Activated naive CD8-positive, alpha-beta T cell treated with anti-CD3 and anti-CD28 coated beads, Interleukin-2, amount 10 ng/mL, durations not matched to agents 7 days and 5 days (primary cell): ENCODE results near the gene HMG20A. TPM values are rescaled to one million over a fixed set of nuclear protein-coding genes. Genes with fewer than 3 reads are reported as not detected.
A peak's percentile ranks its signal among the peaks of the same experiment; 100 is the strongest.

Source experiments
- ATAC-seq: fragments of 150-1000 bp; cut with Tn5 transposase; one replicate; pipeline ENCODE4 v1.10.0; 2021; ENCODE audit warnings: low read depth, moderate library complexity
- POLR2A ChIA-PET: fragments of 350-600 bp; sonication (Branson Sonifier 250); formaldehyde crosslinking; loops from one replicate; lab custom pipeline; 2021; ENCODE audit warnings: antibody characterized with exemption; lab: Charles Lee
- DNase-seq: peaks from one replicate; pipeline ENCODE4 v3.0.0; 2021
- H3K27ac Mint-ChIP-seq: one replicate; pipeline ENCODE4 v1.8.0; 2022; ENCODE audit warnings: mild to moderate bottlenecking, mixed read lengths
- H3K27me3 Mint-ChIP-seq: one replicate; pipeline ENCODE4 v1.8.0; 2022; ENCODE audit warnings: mild to moderate bottlenecking, moderate library complexity, mixed read lengths
- H3K36me3 Mint-ChIP-seq: one replicate; pipeline ENCODE4 v1.8.0; 2021; ENCODE audit warnings: mild to moderate bottlenecking, mixed read lengths
- H3K4me1 Mint-ChIP-seq: one replicate; pipeline ENCODE4 v1.8.0; 2021; ENCODE audit warnings: mixed read lengths
- H3K4me3 Mint-ChIP-seq: one replicate; pipeline ENCODE4 v1.8.0; 2022; ENCODE audit warnings: mild to moderate bottlenecking, moderate library complexity, mixed read lengths
- H3K9me3 Mint-ChIP-seq: one replicate; pipeline ENCODE4 v1.8.0; 2021; ENCODE audit warnings: mixed read lengths
- total RNA-seq, 2 experiments: library from RNA; stranded (reverse); gene quantifications; one replicate each; pipeline ENCODE4 v1.2.3, GENCODE V29; 2021

HMG20A gene
- total RNA-seq, 2 experiments from 2014 or later: 62.4 to 65.0 TPM

DNA sequence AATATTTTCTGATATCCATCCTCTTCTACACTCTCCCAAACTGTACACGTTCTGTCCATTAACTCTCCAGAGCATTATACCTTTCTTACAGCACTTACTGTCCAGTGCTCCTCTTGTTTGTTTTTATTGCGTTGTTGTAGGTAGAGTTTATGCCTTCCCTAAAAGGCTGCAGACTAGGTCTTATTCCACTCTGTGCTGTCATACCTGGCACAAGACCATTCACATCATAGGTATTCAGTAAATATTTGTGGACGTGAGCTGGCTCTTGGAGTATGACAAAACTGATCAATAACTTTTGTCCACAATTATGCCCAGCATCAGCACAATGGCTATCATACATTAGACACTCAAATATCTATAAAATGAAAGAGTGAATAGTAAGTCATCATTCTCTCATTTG, 4.4 kb downstream of the HMG20A start:
- Mint-ChIP-seq H3K36me3 (peaks cover 5% of the 10 kb centered on the region), H3K27ac (peak overlapping the region; percentile 4), H3K4me1 (peaks cover 42% of the 10 kb centered on the region), H3K27me3 (no peaks in the 10 kb centered on the region), H3K4me3 (no peak overlapping the region), H3K9me3 (no peaks in the 10 kb centered on the region)
- no peak for DNase-seq
- ATAC-seq: no peak
- POLR2A ChIA-PET: no interaction called here

- Mint-ChIP-seq H3K4me1 (peaks cover 45% of the 10 kb centered on the region), H3K36me3 (peaks cover 5% of the 10 kb centered on the region), H3K27me3 (no peaks in the 10 kb centered on the region), H3K27ac (peak overlapping the region; percentile 8), H3K9me3 (no peaks in the 10 kb centered on the region), H3K4me3 (peak overlapping the region; percentile 38)
- ATAC-seq (no peak), DNase-seq (no peak)
- POLR2A ChIA-PET: no interaction called here
Observed at GRCh38 chr15:77426377-77426776, 5.7 kb downstream of the HMG20A start.

DNA sequence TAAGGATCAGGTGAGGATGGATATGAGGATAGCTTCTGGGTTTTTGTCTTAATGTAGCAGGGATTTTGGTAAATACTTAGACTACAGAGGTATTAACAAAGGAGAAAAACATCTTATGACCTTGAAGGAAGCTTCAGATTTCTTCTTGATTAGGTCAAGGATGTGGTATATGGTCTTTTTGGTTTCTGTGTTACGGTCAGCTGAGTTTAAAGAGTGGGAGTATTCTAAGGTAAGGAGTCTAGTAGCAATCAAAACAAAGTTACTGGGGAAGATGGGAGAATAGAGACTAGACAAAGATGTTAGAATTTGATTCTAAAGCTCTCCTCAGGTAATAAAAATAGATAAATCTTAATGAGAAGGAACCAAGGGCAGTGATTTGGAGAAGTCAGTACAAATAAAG, 6.2 kb downstream of the HMG20A start:
- H3K27ac Mint-ChIP-seq: peak overlapping the region; percentile 8
- POLR2A ChIA-PET: no interaction called here
- ATAC-seq: peak; percentile 47
- DNase-seq: no peak
- peaks cover 5% of the 10 kb centered on the region for H3K36me3 Mint-ChIP-seq
- H3K4me1 Mint-ChIP-seq: peaks cover 42% of the 10 kb centered on the region
- no peaks in the 10 kb centered on the region for H3K9me3 Mint-ChIP-seq
- no peaks in the 10 kb centered on the region for H3K27me3 Mint-ChIP-seq
- peak overlapping the region; percentile 38 for H3K4me3 Mint-ChIP-seq

DNA sequence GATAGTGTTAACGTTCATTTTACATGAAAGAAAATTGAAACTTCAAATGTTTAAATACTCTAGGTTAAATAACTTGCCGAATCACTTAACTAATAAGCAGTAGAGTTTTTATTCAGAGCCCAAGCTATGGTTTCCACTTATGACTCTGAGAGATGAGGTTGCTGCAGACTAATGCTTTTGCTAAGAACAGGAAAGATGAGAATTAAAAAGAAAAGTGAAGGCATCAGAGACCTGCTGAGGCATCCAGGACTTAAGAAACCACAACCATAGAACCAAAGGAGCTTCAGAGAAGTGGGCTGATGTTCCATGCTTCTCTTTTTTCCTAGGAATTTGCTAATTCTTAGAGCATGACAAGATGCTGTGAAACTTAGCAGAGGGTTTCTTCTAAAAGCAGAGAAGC, 9.5 kb downstream of the HMG20A start:
- POLR2A ChIA-PET: interaction anchor here (2.1 kb wide), 1 partner anchor 11 kb away, joined by 4 read pairs; the partner anchor contains the start of gene PEAK1
- DNase-seq (no peak), ATAC-seq (peak; percentile 39)
- Mint-ChIP-seq H3K4me1 (peaks cover 27% of the 10 kb centered on the region), H3K4me3 (no peak overlapping the region), H3K27me3 (no peaks in the 10 kb centered on the region), H3K27ac (no peak overlapping the region), H3K9me3 (no peaks in the 10 kb centered on the region), H3K36me3 (no peaks in the 10 kb centered on the region)

DNA sequence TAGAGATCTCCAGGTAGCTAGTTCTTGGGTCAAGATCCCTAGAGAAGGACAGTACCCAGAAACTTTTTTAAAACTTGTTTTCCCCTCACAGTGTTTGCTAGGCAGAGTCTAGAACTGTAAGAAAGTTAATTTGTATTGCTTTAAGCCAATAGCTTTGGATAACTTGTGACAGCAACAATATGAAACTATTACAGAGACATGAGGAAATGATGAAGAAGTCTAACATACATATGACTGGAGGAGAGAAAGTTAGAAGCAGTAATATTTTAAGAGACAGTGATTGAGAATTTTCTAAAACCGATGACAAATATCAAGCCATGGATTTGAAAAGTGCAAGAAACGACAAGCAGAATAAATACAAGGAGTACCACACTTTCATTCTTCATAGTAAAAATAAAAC, 10.0 kb downstream of the HMG20A start:
- ATAC-seq: no peak

DNA sequence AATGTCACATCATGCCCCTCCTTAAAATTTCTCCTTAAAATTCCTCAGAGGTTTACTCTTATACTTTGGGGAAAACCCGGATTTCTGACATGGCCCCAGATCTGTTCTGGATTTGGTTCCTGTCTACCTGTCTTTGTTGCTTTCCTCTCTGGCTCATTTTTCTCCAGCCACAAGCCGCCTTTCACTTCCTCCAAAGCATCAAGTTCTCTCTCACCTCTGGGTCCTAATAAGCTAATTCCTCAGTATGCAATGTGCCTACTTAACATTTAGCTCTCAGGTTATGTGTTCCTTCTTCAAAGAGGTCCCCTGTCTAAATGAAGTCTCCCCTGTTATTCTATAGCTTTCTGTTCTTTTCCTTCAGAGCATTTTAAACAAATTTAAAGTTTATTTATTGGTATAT, 16.1 kb downstream of the HMG20A start:
- peaks cover 9% of the 10 kb centered on the region for H3K4me1 Mint-ChIP-seq
- H3K27me3 Mint-ChIP-seq: no peaks in the 10 kb centered on the region
- no peaks in the 10 kb centered on the region for H3K9me3 Mint-ChIP-seq
- POLR2A ChIA-PET: interaction anchor here (1.1 to 1.5 kb wide), 2 partner anchors 16 to 21 kb away, joined by 3 to 8 read pairs; partner anchors contain the start of gene HMG20A
- no peak overlapping the region for H3K4me3 Mint-ChIP-seq
- DNase-seq (no peak), ATAC-seq (no peak)
- peaks cover 10% of the 10 kb centered on the region for H3K36me3 Mint-ChIP-seq
- no peak overlapping the region for H3K27ac Mint-ChIP-seq

More for the DNA sequence above, 10.0 kb downstream of the HMG20A start:
- POLR2A ChIA-PET: interaction anchor here (0.7 to 2.1 kb wide), 2 partner anchors 9 to 11 kb away, joined by 3 to 4 read pairs; partner anchors contain the start of gene PEAK1
- DNase-seq: no peak
- H3K27me3 Mint-ChIP-seq: no peaks in the 10 kb centered on the region
- no peak overlapping the region for H3K27ac Mint-ChIP-seq
- no peaks in the 10 kb centered on the region for H3K9me3 Mint-ChIP-seq
- peaks cover under 1% of the 10 kb centered on the region for H3K36me3 Mint-ChIP-seq
- H3K4me3 Mint-ChIP-seq: no peak overlapping the region
- H3K4me1 Mint-ChIP-seq: peaks cover 25% of the 10 kb centered on the region

GRCh38 chr15:77437264-77437663, 16.6 kb downstream of the HMG20A start:
- H3K27ac Mint-ChIP-seq: no peak overlapping the region
- peaks cover 10% of the 10 kb centered on the region for H3K36me3 Mint-ChIP-seq
- H3K4me1 Mint-ChIP-seq: peaks cover 9% of the 10 kb centered on the region
- H3K4me3 Mint-ChIP-seq: no peak overlapping the region
- H3K9me3 Mint-ChIP-seq: no peaks in the 10 kb centered on the region
- ATAC-seq (no peak), DNase-seq (no peak)
- no peaks in the 10 kb centered on the region for H3K27me3 Mint-ChIP-seq
- POLR2A ChIA-PET: interaction anchor here (1.5 kb wide), 1 partner anchor 16 kb away, joined by 8 read pairs; the partner anchor contains the start of gene HMG20A

DNA sequence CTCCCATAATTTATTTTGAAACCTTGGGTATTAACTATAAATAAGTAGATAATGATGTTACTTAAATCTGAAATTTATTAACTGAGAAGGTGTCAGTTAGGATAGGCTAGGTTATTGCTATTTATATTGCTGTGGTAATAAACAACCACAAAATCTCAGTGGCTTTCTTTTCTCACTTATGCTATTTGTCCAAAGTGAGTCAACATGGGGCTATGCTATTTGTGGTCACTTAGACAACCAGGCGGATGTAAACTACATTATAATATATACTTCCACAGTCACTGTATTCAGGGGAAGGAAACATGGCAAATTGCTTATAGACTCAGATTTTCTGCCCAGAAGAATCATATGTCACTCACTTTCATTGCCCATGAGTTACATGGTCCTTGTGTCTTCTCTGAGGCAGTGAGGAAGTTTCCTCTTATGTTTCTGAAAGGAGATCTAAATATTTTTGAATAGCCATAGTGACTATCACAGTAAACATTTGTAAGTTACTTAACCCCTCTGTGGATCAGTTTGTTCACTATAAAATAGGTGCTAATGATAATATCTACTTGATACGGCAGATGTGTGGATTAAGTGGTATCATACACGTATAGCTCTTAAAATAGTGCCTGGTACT, 19.8 kb downstream of the HMG20A start:
- Mint-ChIP-seq H3K4me1 (peaks cover 10% of the 10 kb centered on the region), H3K9me3 (no peaks in the 10 kb centered on the region), H3K4me3 (no peak overlapping the region), H3K36me3 (peaks cover 10% of the 10 kb centered on the region), H3K27me3 (no peaks in the 10 kb centered on the region), H3K27ac (no peak overlapping the region)
- POLR2A ChIA-PET: no interaction called here
- no peak for ATAC-seq
- no peak for DNase-seq

GRCh38 chr15:77446840-77447390, 26.2 kb downstream of the HMG20A start:
- no peak for ATAC-seq
- peaks cover 21% of the 10 kb centered on the region for H3K36me3 Mint-ChIP-seq
- no peak for DNase-seq
- H3K27ac Mint-ChIP-seq: no peak overlapping the region
- no peak overlapping the region for H3K4me3 Mint-ChIP-seq
- H3K4me1 Mint-ChIP-seq: peaks cover 5% of the 10 kb centered on the region
- no peaks in the 10 kb centered on the region for H3K9me3 Mint-ChIP-seq
- no peaks in the 10 kb centered on the region for H3K27me3 Mint-ChIP-seq
- POLR2A ChIA-PET: interaction anchor here (0.6 kb wide), 1 partner anchor 180 kb away, joined by 3 read pairs; no protein-coding TSS in a partner anchor

DNA sequence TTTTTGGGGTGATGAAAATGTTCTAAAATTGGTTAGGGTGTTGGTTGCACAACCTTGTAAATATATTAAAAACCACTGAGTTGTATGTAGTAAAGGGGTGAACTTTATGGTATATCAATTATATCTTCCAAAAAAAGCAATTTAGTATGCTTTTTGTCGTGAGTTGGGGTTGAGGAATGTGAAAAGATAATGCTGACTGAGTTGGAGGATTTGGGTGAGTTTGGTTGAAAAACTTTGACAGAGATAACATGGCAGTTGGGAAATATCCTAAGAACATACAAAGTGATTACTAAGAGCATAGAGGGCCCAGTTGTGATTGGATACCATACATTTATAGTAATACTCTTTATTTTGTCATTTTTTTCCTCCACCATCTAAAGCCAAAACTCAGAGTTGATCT, 33.6 kb downstream of the HMG20A start:
- Mint-ChIP-seq H3K27ac (no peak overlapping the region), H3K9me3 (no peaks in the 10 kb centered on the region), H3K27me3 (no peaks in the 10 kb centered on the region), H3K4me3 (no peak overlapping the region), H3K4me1 (peaks cover 14% of the 10 kb centered on the region), H3K36me3 (peaks cover 18% of the 10 kb centered on the region)
- POLR2A ChIA-PET: no interaction called here
- no peak for DNase-seq
- no peak for ATAC-seq

DNA sequence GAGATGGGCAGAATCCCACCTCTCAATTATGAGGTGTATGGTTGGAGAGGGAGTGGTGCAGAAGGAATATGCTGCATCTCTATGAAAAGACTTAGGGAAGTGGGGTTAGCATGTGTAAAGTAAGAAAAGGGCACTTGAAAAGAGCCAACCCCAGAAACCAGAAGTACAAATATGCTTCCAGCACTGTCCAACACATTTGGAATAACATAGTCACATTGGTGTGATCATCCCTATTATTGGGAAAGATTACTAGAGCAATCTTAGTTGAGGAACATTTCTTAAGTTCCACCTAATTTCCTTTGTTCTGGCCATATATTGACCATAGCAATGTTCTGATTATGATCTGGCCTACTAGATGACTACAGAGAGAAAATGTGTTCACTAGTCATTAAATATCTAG, 34.3 kb downstream of the HMG20A start:
- peaks cover 17% of the 10 kb centered on the region for H3K36me3 Mint-ChIP-seq
- no peaks in the 10 kb centered on the region for H3K27me3 Mint-ChIP-seq
- POLR2A ChIA-PET: no interaction called here

DNA sequence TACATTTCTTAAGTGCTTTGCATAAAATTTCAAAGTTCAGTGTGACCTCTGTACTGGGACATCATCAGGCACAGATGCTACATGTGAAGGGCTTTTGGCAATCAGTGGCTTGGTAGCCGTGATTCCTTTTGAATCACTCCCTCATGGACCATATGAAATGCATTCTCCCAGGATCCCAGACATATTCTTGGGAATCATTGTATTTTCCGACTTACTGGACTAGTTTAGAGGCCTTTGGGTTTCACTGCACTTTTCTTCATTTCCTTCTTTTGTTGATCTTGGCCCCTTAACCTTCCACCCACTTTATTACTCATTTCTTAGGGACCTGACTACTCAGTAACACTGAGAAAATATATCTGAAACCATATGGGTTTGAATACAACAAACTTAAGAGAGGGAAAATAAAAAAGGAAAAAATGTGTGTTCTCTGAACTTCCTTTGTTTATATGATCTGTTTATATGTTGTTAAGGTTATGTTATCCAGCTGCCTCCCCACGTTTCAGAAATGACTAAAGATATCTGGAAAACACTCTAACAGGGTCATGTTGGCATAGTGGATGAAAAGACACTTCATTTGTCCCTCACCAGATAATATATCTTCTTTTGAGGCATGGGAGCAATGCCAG, 35.1 kb downstream of the HMG20A start:
- no peak for DNase-seq
- Mint-ChIP-seq H3K27ac (no peak overlapping the region), H3K36me3 (peaks cover 24% of the 10 kb centered on the region), H3K4me1 (peaks cover 14% of the 10 kb centered on the region), H3K9me3 (no peaks in the 10 kb centered on the region), H3K4me3 (no peak overlapping the region), H3K27me3 (no peaks in the 10 kb centered on the region)
- POLR2A ChIA-PET: no interaction called here
- ATAC-seq: no peak

More for the DNA sequence above, 34.3 kb downstream of the HMG20A start:
- Mint-ChIP-seq H3K4me3 (no peak overlapping the region), H3K27ac (no peak overlapping the region), H3K4me1 (peaks cover 14% of the 10 kb centered on the region), H3K9me3 (no peaks in the 10 kb centered on the region)
- no peak for ATAC-seq
- no peak for DNase-seq

GRCh38 chr15:77456746-77457145, 36.1 kb downstream of the HMG20A start:
- H3K27me3 Mint-ChIP-seq: no peaks in the 10 kb centered on the region
- no peak overlapping the region for H3K4me3 Mint-ChIP-seq
- DNase-seq (no peak), ATAC-seq (no peak)
- H3K27ac Mint-ChIP-seq: no peak overlapping the region
- POLR2A ChIA-PET: no interaction called here
- peaks cover 14% of the 10 kb centered on the region for H3K4me1 Mint-ChIP-seq
- peaks cover 25% of the 10 kb centered on the region for H3K36me3 Mint-ChIP-seq
- no peaks in the 10 kb centered on the region for H3K9me3 Mint-ChIP-seq
